ENCODE data around the gene WIF1.

GRCh38 chr12:65125247-65125646, 4.1 kb upstream of the WIF1 start:
- TF ChIP-seq EP300 (IDR thresholded peaks at IDR 0.05) (no peak), POLR2A (IDR thresholded peaks at IDR 0.05) (no peak)
- TF ChIP-seq, protein P1, sequence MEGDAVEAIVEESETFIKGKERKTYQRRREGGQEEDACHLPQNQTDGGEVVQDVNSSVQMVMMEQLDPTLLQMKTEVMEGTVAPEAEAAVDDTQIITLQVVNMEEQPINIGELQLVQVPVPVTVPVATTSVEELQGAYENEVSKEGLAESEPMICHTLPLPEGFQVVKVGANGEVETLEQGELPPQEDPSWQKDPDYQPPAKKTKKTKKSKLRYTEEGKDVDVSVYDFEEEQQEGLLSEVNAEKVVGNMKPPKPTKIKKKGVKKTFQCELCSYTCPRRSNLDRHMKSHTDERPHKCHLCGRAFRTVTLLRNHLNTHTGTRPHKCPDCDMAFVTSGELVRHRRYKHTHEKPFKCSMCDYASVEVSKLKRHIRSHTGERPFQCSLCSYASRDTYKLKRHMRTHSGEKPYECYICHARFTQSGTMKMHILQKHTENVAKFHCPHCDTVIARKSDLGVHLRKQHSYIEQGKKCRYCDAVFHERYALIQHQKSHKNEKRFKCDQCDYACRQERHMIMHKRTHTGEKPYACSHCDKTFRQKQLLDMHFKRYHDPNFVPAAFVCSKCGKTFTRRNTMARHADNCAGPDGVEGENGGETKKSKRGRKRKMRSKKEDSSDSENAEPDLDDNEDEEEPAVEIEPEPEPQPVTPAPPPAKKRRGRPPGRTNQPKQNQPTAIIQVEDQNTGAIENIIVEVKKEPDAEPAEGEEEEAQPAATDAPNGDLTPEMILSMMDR (IDR thresholded peaks at IDR 0.05), result no peak
